Lower leg skin (tissue), 4 donors: ENCODE results near the gene SEMA3G. TPM values are rescaled to one million over a fixed set of nuclear protein-coding genes. Genes with fewer than 3 reads are reported as not detected.
A peak's percentile ranks its signal among the peaks of the same experiment; 100 is the strongest.

Source experiments
- DNase-seq, 2 donors: peaks; one replicate each; pipeline ENCODE4 v3.0.0-alpha.2; 2019; ENCODE audit warnings: low spot score in 2 of 2
- H3K4me3 ChIP-seq: fragments of 200-600 bp; sonication (generic); 2 replicates; pipeline ENCODE4 v1.5.1; 2017; ENCODE audit warnings: mild to moderate bottlenecking, low read depth; ENCODE audit not compliant: poor library complexity, severe bottlenecking
- POLR2A ChIP-seq, 2 donors: fragments of 450-650 bp; IDR thresholded peaks; one replicate each; pipeline ENCODE4 v1.6.1; 2016 to 2017; ENCODE audit warnings: antibody characterized with exemption in 2 of 2, mild to moderate bottlenecking in 1 of 2, moderate library complexity in 1 of 2
- WGBS, 2 donors: methylation state at CpG; one replicate each; pipeline ENCODE4 v1.1.5; 2018; 5-methylcytosine and 5-hydroxymethylcytosine counted together
- intact Hi-C: fragments of 100-400 bp; cut with DNase I; formaldehyde crosslinking; loops from one replicate; pipeline ENCODE4 v1.15.0; 2023; ENCODE audit warnings: low total_unique reads
- total RNA-seq, 4 donors: library from RNA; depleted of rRNA; stranded (reverse); fragments of >200 nt; gene quantifications; one replicate each; pipeline ENCODE4 v1.1.0, GENCODE V29; 2016
- TF ChIP-seq, protein P1 (sequence below), 3 donors: fragments of 450-650 bp; IDR thresholded peaks; one replicate each; pipeline ENCODE4 v1.5.1; 2016; ENCODE audit warnings: antibody characterized with exemption in 3 of 3, mild to moderate bottlenecking in 3 of 3, moderate library complexity in 2 of 3

The SEMA3G gene
- total RNA-seq, 4 donors from 2014 or later, result 17.9 to 49.8 (median 26.9) TPM

DNA sequence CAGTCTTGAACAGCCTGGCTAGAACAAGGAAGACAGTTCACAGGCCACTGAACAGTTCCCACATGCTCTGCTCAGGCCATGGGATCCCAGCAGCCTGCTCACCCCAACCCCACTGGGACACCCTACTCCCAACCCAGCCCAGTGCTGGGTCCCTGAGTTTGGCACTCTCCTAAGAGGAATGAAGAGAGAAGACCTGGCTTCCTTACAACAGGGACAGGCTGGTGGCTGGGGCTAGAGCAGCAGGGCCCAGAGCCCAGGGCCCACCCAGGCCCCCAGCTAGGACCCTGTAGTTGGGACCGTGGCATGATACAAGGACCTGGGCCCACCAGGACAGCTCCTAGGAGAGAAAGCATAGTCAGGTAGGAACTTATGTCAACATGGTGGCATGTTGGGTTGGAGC, 43.4 kb downstream of the SEMA3G start:
- DNase-seq, result no peak
- no peak overlapping the region for H3K4me3 ChIP-seq
- WGBS, 2 donors, result 64 to 100% methylated on average over 1 of the region's 1 CpG
- TF ChIP-seq POLR2A (IDR thresholded peaks at IDR 0.05), result no peak
- TF ChIP-seq, protein P1, sequence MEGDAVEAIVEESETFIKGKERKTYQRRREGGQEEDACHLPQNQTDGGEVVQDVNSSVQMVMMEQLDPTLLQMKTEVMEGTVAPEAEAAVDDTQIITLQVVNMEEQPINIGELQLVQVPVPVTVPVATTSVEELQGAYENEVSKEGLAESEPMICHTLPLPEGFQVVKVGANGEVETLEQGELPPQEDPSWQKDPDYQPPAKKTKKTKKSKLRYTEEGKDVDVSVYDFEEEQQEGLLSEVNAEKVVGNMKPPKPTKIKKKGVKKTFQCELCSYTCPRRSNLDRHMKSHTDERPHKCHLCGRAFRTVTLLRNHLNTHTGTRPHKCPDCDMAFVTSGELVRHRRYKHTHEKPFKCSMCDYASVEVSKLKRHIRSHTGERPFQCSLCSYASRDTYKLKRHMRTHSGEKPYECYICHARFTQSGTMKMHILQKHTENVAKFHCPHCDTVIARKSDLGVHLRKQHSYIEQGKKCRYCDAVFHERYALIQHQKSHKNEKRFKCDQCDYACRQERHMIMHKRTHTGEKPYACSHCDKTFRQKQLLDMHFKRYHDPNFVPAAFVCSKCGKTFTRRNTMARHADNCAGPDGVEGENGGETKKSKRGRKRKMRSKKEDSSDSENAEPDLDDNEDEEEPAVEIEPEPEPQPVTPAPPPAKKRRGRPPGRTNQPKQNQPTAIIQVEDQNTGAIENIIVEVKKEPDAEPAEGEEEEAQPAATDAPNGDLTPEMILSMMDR (IDR thresholded peaks at IDR 0.05), result no peak
- intact Hi-C loops, result no loop called here

- intact Hi-C loops, result no loop called here
- no peak for DNase-seq
- no peak for TF ChIP-seq POLR2A (IDR thresholded peaks at IDR 0.05)
- TF ChIP-seq, protein P1 (IDR thresholded peaks at IDR 0.05), result no peak
- WGBS, 2 donors, result 44 to 56% methylated on average over 1 of the region's 1 CpG
- no peak overlapping the region for H3K4me3 ChIP-seq
Observed at GRCh38 chr3:52401021-52401420, 43.9 kb downstream of the SEMA3G start.

DNA sequence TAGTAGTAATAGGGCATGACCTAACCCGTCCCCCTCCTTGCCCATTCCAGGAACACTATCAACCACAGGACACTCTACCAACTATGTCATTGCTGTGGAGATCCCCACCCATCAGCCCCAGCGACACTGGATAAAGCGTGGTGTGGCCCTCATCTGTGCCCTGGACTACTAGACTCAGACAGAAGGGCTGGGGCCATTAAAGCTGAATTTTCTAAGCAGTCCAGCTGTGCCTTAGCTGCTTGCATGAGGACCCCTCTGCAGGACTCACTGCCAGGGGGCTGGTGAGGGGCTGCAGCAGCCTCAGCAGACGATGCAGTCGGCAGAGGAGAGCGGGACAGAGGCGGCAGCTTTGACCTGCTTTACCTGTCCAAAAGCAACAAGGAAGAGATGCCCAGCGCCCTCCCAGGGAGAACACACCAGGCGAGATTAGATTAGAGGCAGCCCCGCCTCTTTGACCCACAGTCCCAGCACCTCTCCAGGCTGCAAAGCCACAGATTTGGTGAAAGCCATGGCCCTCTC, 44.6 kb downstream of the SEMA3G start:
- WGBS, 2 donors, result 83 to 84% methylated on average over 9 to 10 of the region's 10 CpGs
- no peak for DNase-seq
- intact Hi-C loops, result no loop called here
- no peak for TF ChIP-seq POLR2A (IDR thresholded peaks at IDR 0.05)
- TF ChIP-seq, protein P1 (IDR thresholded peaks at IDR 0.05), result no peak
- no peak overlapping the region for H3K4me3 ChIP-seq

DNA sequence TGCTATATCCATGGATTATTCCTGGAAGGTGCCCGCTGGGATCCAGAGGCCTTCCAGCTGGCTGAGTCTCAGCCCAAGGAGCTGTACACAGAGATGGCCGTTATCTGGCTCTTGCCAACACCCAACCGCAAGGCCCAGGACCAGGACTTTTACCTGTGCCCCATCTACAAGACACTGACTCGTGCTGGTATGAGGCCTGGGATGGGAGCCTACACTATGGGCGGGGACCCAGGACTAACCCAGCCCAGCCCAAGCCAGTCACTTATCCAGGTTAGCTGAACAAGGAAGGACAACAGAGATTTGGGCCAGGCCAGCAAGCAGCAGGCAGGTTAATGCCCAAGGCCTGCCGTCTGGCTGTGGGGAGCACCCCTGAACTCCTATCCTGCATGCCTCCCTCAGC, 45.3 kb downstream of the SEMA3G start:
- no peak for TF ChIP-seq POLR2A (IDR thresholded peaks at IDR 0.05)
- TF ChIP-seq, protein P1 (IDR thresholded peaks at IDR 0.05), result no peak
- DNase-seq, result no peak
- H3K4me3 ChIP-seq, result no peak overlapping the region
- intact Hi-C loops, result no loop called here
- 65 to 70% methylated on average over 4 to 6 of the region's 6 CpGs for WGBS, 2 donors

DNA sequence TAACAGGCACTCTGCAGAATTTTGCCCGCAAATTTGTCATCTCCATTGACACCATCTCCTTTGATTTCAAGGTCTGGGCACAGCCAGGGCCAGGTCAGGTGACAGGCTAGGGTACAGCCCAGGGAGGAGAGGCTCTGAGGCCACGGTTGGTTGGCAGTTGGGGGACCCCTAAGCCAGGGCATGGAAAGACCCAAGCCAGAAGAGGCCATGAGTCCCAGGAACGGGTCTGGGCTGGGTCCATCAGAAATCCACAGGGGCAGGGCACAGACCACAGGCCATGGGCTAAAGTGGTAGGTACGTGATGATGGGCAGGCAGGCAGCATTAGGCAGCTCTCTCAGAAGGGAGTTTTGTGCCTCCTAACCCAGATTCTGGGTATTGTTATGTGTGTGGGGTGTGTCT, 45.8 kb downstream of the SEMA3G start:
- DNase-seq, result no peak
- no peak overlapping the region for H3K4me3 ChIP-seq
- TF ChIP-seq POLR2A (IDR thresholded peaks at IDR 0.05), result no peak
- 89 to 93% methylated on average over 4 of the region's 4 CpGs for WGBS, 2 donors
- intact Hi-C loops, result no loop called here

- TF ChIP-seq, protein P1 (IDR thresholded peaks at IDR 0.05), result no peak
- no peak for TF ChIP-seq POLR2A (IDR thresholded peaks at IDR 0.05)
- no peak overlapping the region for H3K4me3 ChIP-seq
- intact Hi-C loops, result no loop called here
- WGBS, 2 donors, result 88 to 92% methylated on average over 5 of the region's 5 CpGs
- peak in 1 of 2 donors; percentile 63 for DNase-seq
Observed at GRCh38 chr3:52398670-52399081, 46.2 kb downstream of the SEMA3G start.
